GM18858 (cell line): Measurements from ENCODE around the gene ZRANB2.

Source experiments
- ATAC-seq: cut with Tn5 transposase; IDR thresholded peaks from one replicate; pipeline ENCODE4 v1.9.1; 2021; ENCODE audit not compliant: unreplicated experiment

Gene ZRANB2

GRCh38 chr1:71028981-71029380, 51.9 kb downstream of the ZRANB2 start:
- ATAC-seq, result no peak

- no peak for ATAC-seq
Observed at GRCh38 chr1:71027991-71028390, 52.8 kb downstream of the ZRANB2 start.

- no peak for ATAC-seq
Observed at GRCh38 chr1:71026093-71026492, 54.7 kb downstream of the ZRANB2 start.

- no peak for ATAC-seq
Observed at GRCh38 chr1:71023515-71023914, 57.3 kb downstream of the ZRANB2 start.

- ATAC-seq, result no peak
Observed at GRCh38 chr1:71019233-71019969, 61.4 kb downstream of the ZRANB2 start.

GRCh38 chr1:71018791-71019190, 62.0 kb downstream of the ZRANB2 start:
- ATAC-seq, result no peak

- no peak for ATAC-seq
Observed at GRCh38 chr1:71015745-71016144, 65.1 kb downstream of the ZRANB2 start.

- no peak for ATAC-seq
Observed at GRCh38 chr1:71014178-71014579, 66.7 kb downstream of the ZRANB2 start.
